Testis (tissue), 2 donors: ENCODE data around the gene ARV1.

Source experiments
- CTCF ChIP-seq, 3 experiments: fragments of 450-650 bp in 2 of 3; fragments of 200-600 bp in 1 of 3; sonication (generic) in 1 of 3; IDR thresholded peaks; one replicate each; pipeline ENCODE4 v1.5.1; 2016 to 2019; ENCODE audit warnings: antibody characterized with exemption in 3 of 3, mild to moderate bottlenecking in 2 of 3, moderate library complexity in 1 of 3
- POLR2A ChIP-seq: fragments of 450-650 bp; IDR thresholded peaks from one replicate; pipeline ENCODE4 v1.6.1; 2017; ENCODE audit warnings: antibody characterized with exemption, mild to moderate bottlenecking, moderate library complexity

- TF ChIP-seq CTCF (IDR thresholded peaks at IDR 0.05) (no peak), POLR2A (no peak)
Measured at GRCh38 chr1:230975636-230976035, 3.3 kb upstream of the ARV1 start.
